Liver (tissue), 9 donors: ENCODE results near the gene NCK1. TPM values are rescaled to one million over a fixed set of nuclear protein-coding genes. Genes with fewer than 3 reads are reported as not detected.

ENCODE experiments used
- DNase-seq: peaks from one replicate; pipeline ENCODE4 v3.0.0-alpha.2; 2017; ENCODE audit warnings: low spot score
- H3K27ac ChIP-seq, 2 donors: one replicate each; pipeline ENCODE4 v1.7.0; 2013; ENCODE audit warnings: inconsistent platforms in 2 of 2, low read length in 2 of 2, control low read depth in 1 of 2, low read depth in 1 of 2, mild to moderate bottlenecking in 1 of 2
- H3K27me3 ChIP-seq, 4 donors: one replicate each; pipeline versions ENCODE4 v1.6.1 to v1.7.0; 2013; ENCODE audit warnings: low read length in 3 of 4, inconsistent platforms in 1 of 4, mild to moderate bottlenecking in 1 of 4, moderate library complexity in 1 of 4; ENCODE audit not compliant: control insufficient read depth in 4 of 4, insufficient read depth in 4 of 4
- H3K36me3 ChIP-seq, 4 donors: one replicate each; pipeline versions ENCODE4 v1.6.1 to v1.7.0; 2013; ENCODE audit warnings: low read length in 3 of 4, mild to moderate bottlenecking in 3 of 4, low read depth in 1 of 4, moderate library complexity in 1 of 4; ENCODE audit not compliant: control insufficient read depth in 4 of 4, insufficient read depth in 3 of 4
- H3K4me1 ChIP-seq, 4 donors: one replicate each; pipeline versions ENCODE4 v1.6.1 to v1.7.0; 2013; ENCODE audit warnings: low read length in 3 of 4, mild to moderate bottlenecking in 3 of 4, moderate library complexity in 1 of 4; ENCODE audit not compliant: control insufficient read depth in 4 of 4, insufficient read depth in 4 of 4
- H3K4me3 ChIP-seq, 3 donors: one replicate each; pipeline versions ENCODE4 v1.6.1 to v1.7.0; 2013; ENCODE audit warnings: low read length in 3 of 3, control low read depth in 1 of 3, low read depth in 1 of 3, mild to moderate bottlenecking in 1 of 3
- H3K9ac ChIP-seq, 2 donors: one replicate each; pipeline ENCODE4 v1.7.0; 2013; ENCODE audit warnings: low read length in 2 of 2, mild to moderate bottlenecking in 2 of 2, moderate library complexity in 2 of 2, control low read depth in 1 of 2, low read depth in 1 of 2
- H3K9me3 ChIP-seq, 4 donors: one replicate each; pipeline versions ENCODE4 v1.6.1 to v1.7.0; 2013; ENCODE audit warnings: low read length in 3 of 4; ENCODE audit not compliant: control insufficient read depth in 4 of 4
- ATF3 ChIP-seq: IDR thresholded peaks from 2 replicates; pipeline ENCODE4 v1.6.1; 2016; ENCODE audit warnings: antibody characterized with exemption
- CTCF ChIP-seq: fragments of 150-350 bp; IDR thresholded peaks from 2 replicates; pipeline ENCODE4 v1.5.1; 2017; ENCODE audit warnings: improper control_type of control experiment, low read depth, low read length; ENCODE audit not compliant: missing input control
- EGR1 ChIP-seq, 2 donors: IDR thresholded peaks; 2 replicates each; pipeline ENCODE4 v1.6.1; 2016 to 2018; ENCODE audit warnings: antibody characterized with exemption in 2 of 2, low read depth in 2 of 2
- FOXA1 ChIP-seq: IDR thresholded peaks from 2 replicates; pipeline ENCODE4 v1.6.1; 2016; ENCODE audit warnings: antibody characterized with exemption
- FOXA2 ChIP-seq: IDR thresholded peaks from 2 replicates; pipeline ENCODE4 v1.6.1; 2016; ENCODE audit warnings: antibody characterized with exemption
- GABPA ChIP-seq, 2 donors: IDR thresholded peaks in 1 of 2; conservative IDR thresholded peaks in 1 of 2; 2 replicates each; pipeline ENCODE4 v1.6.1; 2016; ENCODE audit warnings: antibody characterized with exemption in 2 of 2, mild to moderate bottlenecking in 1 of 2, moderate library complexity in 1 of 2
- HNF4A ChIP-seq, 2 donors: conservative IDR thresholded peaks; 2 replicates each; pipeline ENCODE4 v1.6.1; 2016; ENCODE audit warnings: antibody characterized with exemption in 2 of 2, mild to moderate bottlenecking in 2 of 2
- HNF4G ChIP-seq: IDR thresholded peaks from 2 replicates; pipeline ENCODE4 v1.6.1; 2016; ENCODE audit warnings: antibody characterized with exemption
- JUND ChIP-seq, 2 donors: IDR thresholded peaks; 2 replicates each; pipeline ENCODE4 v1.6.1; 2016; ENCODE audit warnings: antibody characterized with exemption in 2 of 2
- MAX ChIP-seq: IDR thresholded peaks from 2 replicates; pipeline ENCODE4 v1.6.1; 2016; ENCODE audit warnings: antibody characterized with exemption
- RAD21 ChIP-seq, 2 donors: IDR thresholded peaks; 2 replicates each; pipeline ENCODE4 v1.6.1; 2016; ENCODE audit warnings: antibody characterized with exemption in 2 of 2, mild to moderate bottlenecking in 2 of 2
- REST ChIP-seq: IDR thresholded peaks from 2 replicates; pipeline ENCODE4 v1.6.1; 2016; ENCODE audit warnings: antibody characterized with exemption, mild to moderate bottlenecking
- RXRA ChIP-seq, 2 donors: IDR thresholded peaks; 2 replicates each; pipeline ENCODE4 v1.6.1; 2017 to 2018; ENCODE audit warnings: antibody characterized with exemption in 2 of 2, mild to moderate bottlenecking in 1 of 2
- SP1 ChIP-seq: IDR thresholded peaks from 2 replicates; pipeline ENCODE4 v1.6.1; 2018; ENCODE audit warnings: antibody characterized with exemption, mild to moderate bottlenecking
- TAF1 ChIP-seq: conservative IDR thresholded peaks from 2 replicates; pipeline ENCODE4 v1.6.1; 2016; ENCODE audit warnings: antibody characterized with exemption, mild to moderate bottlenecking
- YY1 ChIP-seq: IDR thresholded peaks from 2 replicates; pipeline ENCODE4 v1.6.1; 2016; ENCODE audit warnings: antibody characterized with exemption, mild to moderate bottlenecking
- ZBTB33 ChIP-seq: IDR thresholded peaks from 2 replicates; pipeline ENCODE4 v1.6.1; 2016; ENCODE audit warnings: antibody characterized with exemption
- WGBS: extraction: QIAGEN DNeasy Blood & Tissue Kit; methylation state at CpG from one replicate; pipeline ENCODE4 v1.1.7; 2013; 5-methylcytosine and 5-hydroxymethylcytosine counted together
- polyA plus RNA-seq, 2 donors: library from polyadenylated mRNA; stranded (reverse) in 1 of 2; unstranded in 1 of 2; fragments of 200-250 nt in 1 of 2; fragments of >200 nt in 1 of 2; fragmentation: Nextera tagmentation in 1 of 2; extraction: Ambion mirVana in 1 of 2; gene quantifications; one replicate each; pipeline versions ENCODE4 v1.2.1 to v1.2.3, GENCODE V29; 2013 to 2015
- total RNA-seq, 2 donors: library from RNA; depleted of rRNA; stranded (reverse); fragments of >200 nt; gene quantifications; one replicate each; pipeline ENCODE4 v1.2.3, GENCODE V29; 2014
- donor health status: healthy.
- donor health status: healthy.
- donor health status: healthy.
- donor health status: healthy.
- donor health status: healthy.

The NCK1 gene
- total and polyA plus RNA-seq, 4 donors = 13.7 to 35.8 (median 19.4) TPM

GRCh38 chr3:136856665-136857064 is 5.3 kb upstream of the NCK1 start:
- Histone ChIP-seq H3K9ac (no peak overlapping the region), H3K4me1 (peaks cover 2 to 12% (median 8%) of the 10 kb centered on the region in 4 donors), H3K27me3 (no peaks in the 10 kb centered on the region), H3K9me3 (no peaks in the 10 kb centered on the region), H3K4me3 (no peak overlapping the region), H3K27ac (no peak overlapping the region), H3K36me3 (peaks cover 0 to 2% (median 0%) of the 10 kb centered on the region in 4 donors)
- no peak for DNase-seq
- no peak for TF ChIP-seq YY1
- no peak for TF ChIP-seq ATF3
- TF ChIP-seq RXRA (IDR thresholded peaks at IDR 0.05) = no peak
- no peak for TF ChIP-seq HNF4G
- TF ChIP-seq SP1 = no peak
- no peak for TF ChIP-seq HNF4A (conservative IDR thresholded peaks at IDR 0.05)
- no peak for TF ChIP-seq RAD21 (IDR thresholded peaks at IDR 0.05)
- TF ChIP-seq FOXA1 = no peak
- TF ChIP-seq CTCF = no peak
- no peak for TF ChIP-seq REST

GRCh38 chr3:136858381-136858780 is 3.6 kb upstream of the NCK1 start:
- H3K4me1 ChIP-seq = peaks cover 2 to 18% (median 10%) of the 10 kb centered on the region in 4 donors
- peaks cover 0 to 2% (median 0%) of the 10 kb centered on the region in 4 donors for H3K36me3 ChIP-seq
- DNase-seq = no peak
- H3K27ac ChIP-seq = no peak overlapping the region
- TF ChIP-seq MAX (peak; percentile 35), GABPA (IDR thresholded peaks at IDR 0.05 in 1 of 2, conservative IDR thresholded peaks at IDR 0.05 in 1 of 2) (no peak)
- no peak overlapping the region for H3K9ac ChIP-seq
- no peaks in the 10 kb centered on the region for H3K27me3 ChIP-seq
- H3K9me3 ChIP-seq = no peaks in the 10 kb centered on the region
- no peak overlapping the region for H3K4me3 ChIP-seq

- Histone ChIP-seq H3K27me3 (no peaks in the 10 kb centered on the region), H3K36me3 (no peaks in the 10 kb centered on the region), H3K4me3 (no peak overlapping the region), H3K9ac (no peak overlapping the region), H3K4me1 (peaks cover 2 to 22% (median 13%) of the 10 kb centered on the region in 4 donors), H3K27ac (no peak overlapping the region), H3K9me3 (no peaks in the 10 kb centered on the region)
- 71% methylated on average over 4 of the region's 4 CpGs for WGBS
- no peak for DNase-seq
- TF ChIP-seq TAF1 (no peak), SP1 (no peak), GABPA (IDR thresholded peaks at IDR 0.05 in 1 of 2, conservative IDR thresholded peaks at IDR 0.05 in 1 of 2) (no peak), ZBTB33 (no peak), HNF4G (no peak), JUND (IDR thresholded peaks at IDR 0.05) (no peak), ATF3 (no peak), HNF4A (conservative IDR thresholded peaks at IDR 0.05) (no peak), FOXA2 (no peak), EGR1 (IDR thresholded peaks at IDR 0.05; ENCODE audit: low read depth in 2 of 2) (no peak), CTCF (no peak), RXRA (IDR thresholded peaks at IDR 0.05) (no peak), RAD21 (IDR thresholded peaks at IDR 0.05) (no peak)
These were observed 1.5 kb upstream of the NCK1 start for GRCh38 chr3:136860541-136860940.
